Left lung (tissue), 10 donors: ENCODE measurements around the gene EXD2. TPM values are rescaled to one million over a fixed set of nuclear protein-coding genes. Genes with fewer than 3 reads are reported as not detected.
A peak's percentile ranks its signal among the peaks of the same experiment; 100 is the strongest.
"Not testable (repeated sequence)": the region's sequence is repeated elsewhere in the genome, so short reads cannot be mapped to it uniquely, and the experiment has no call there.

ENCODE experiments used
- ATAC-seq: fragments of 200-7000 bp; cut with Tn5 transposase; one replicate; pipeline ENCODE4 v1.9.1; 2020; ENCODE audit warnings: moderate library complexity
- DNase-seq, 4 donors: peaks; one replicate each; pipeline ENCODE4 v3.0.0-alpha.2; 2013 to 2020
- H3K27ac ChIP-seq, 2 donors: fragments of 200-600 bp; sonication (generic) in 1 of 2; one replicate each; pipeline versions ENCODE4 v1.5.0 to v1.8.0; 2020 to 2021
- H3K27me3 ChIP-seq, 2 donors: fragments of 200-600 bp; sonication (generic) in 1 of 2; one replicate each; pipeline versions ENCODE4 v1.5.0 to v1.8.0; 2020 to 2021
- H3K36me3 ChIP-seq, 2 donors: fragments of 200-600 bp; sonication (generic) in 1 of 2; one replicate each; pipeline versions ENCODE4 v1.5.0 to v1.8.0; 2020 to 2021
- H3K4me1 ChIP-seq, 2 donors: fragments of 200-600 bp; one replicate each; pipeline ENCODE4 v1.8.0; 2021
- H3K4me3 ChIP-seq, 2 donors: fragments of 200-600 bp; sonication (generic) in 1 of 2; one replicate each; pipeline versions ENCODE4 v1.5.0 to v1.8.0; 2020 to 2021; ENCODE audit warnings: mild to moderate bottlenecking in 1 of 2
- H3K9me3 ChIP-seq, 2 donors: fragments of 200-600 bp; sonication (generic) in 1 of 2; one replicate each; pipeline versions ENCODE4 v1.5.0 to v1.8.0; 2020 to 2021
- intact Hi-C, 2 donors: fragments of 100-400 bp; cut with DNase I; formaldehyde crosslinking; loops; one replicate each; pipeline versions ENCODE4 v1.11.2 to v1.14.2; 2022
- polyA plus RNA-seq, 6 donors: library from polyadenylated mRNA; unstranded; fragments of 120-200 nt; gene quantifications; one replicate each; pipeline ENCODE4 v1.2.1, GENCODE V29; 2013; ENCODE audit not compliant: insufficient read length in 6 of 6
- total RNA-seq, 2 donors: library from RNA; stranded (reverse); fragmentation: NEBNext Ultra II Directional; extraction: Animal tissue kit (Norgen Biotek cat#: 25700); gene quantifications; one replicate each; pipeline ENCODE4 v1.2.1, GENCODE V29; 2021
- TF ChIP-seq, protein P1 (sequence below), 2 donors: fragments of 200-600 bp; sonication (generic) in 1 of 2; IDR thresholded peaks; one replicate each; pipeline versions ENCODE4 v1.5.0 to v1.8.0; 2021; ENCODE audit warnings: antibody characterized with exemption in 2 of 2
- donor health status: DM: no; HTN: yes; CAD: no.
- donor health status: DM: no; HTN: no; CAD: no.

The EXD2 gene
- total and polyA plus RNA-seq, 8 donors, result 24.0 to 39.0 (median 31.4) TPM

GRCh38 chr14:69214393-69214792 lies 23.1 kb downstream of the EXD2 start:
- Histone ChIP-seq H3K9me3 (no peaks in the 10 kb centered on the region), H3K27ac (no peak overlapping the region), H3K4me3 (no peak overlapping the region), H3K4me1 (no peaks in the 10 kb centered on the region), H3K27me3 (no peaks in the 10 kb centered on the region), H3K36me3 (peaks cover 0 to 13% of the 10 kb centered on the region in 2 donors)
- intact Hi-C loops, result no loop called here
- ATAC-seq (peak; percentile 94), DNase-seq (peak in 1 of 4 donors; percentile 28)
- TF ChIP-seq, protein P1, sequence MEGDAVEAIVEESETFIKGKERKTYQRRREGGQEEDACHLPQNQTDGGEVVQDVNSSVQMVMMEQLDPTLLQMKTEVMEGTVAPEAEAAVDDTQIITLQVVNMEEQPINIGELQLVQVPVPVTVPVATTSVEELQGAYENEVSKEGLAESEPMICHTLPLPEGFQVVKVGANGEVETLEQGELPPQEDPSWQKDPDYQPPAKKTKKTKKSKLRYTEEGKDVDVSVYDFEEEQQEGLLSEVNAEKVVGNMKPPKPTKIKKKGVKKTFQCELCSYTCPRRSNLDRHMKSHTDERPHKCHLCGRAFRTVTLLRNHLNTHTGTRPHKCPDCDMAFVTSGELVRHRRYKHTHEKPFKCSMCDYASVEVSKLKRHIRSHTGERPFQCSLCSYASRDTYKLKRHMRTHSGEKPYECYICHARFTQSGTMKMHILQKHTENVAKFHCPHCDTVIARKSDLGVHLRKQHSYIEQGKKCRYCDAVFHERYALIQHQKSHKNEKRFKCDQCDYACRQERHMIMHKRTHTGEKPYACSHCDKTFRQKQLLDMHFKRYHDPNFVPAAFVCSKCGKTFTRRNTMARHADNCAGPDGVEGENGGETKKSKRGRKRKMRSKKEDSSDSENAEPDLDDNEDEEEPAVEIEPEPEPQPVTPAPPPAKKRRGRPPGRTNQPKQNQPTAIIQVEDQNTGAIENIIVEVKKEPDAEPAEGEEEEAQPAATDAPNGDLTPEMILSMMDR (IDR thresholded peaks at IDR 0.05), result no peak

- DNase-seq, H3K4me1 ChIP-seq, H3K36me3 ChIP-seq, H3K27ac ChIP-seq, ATAC-seq, H3K9me3 ChIP-seq, intact Hi-C loops, H3K27me3 ChIP-seq, H3K4me3 ChIP-seq: not testable (repeated sequence)
Measured at GRCh38 chr14:69217663-69218062, 26.4 kb downstream of the EXD2 start.

DNA sequence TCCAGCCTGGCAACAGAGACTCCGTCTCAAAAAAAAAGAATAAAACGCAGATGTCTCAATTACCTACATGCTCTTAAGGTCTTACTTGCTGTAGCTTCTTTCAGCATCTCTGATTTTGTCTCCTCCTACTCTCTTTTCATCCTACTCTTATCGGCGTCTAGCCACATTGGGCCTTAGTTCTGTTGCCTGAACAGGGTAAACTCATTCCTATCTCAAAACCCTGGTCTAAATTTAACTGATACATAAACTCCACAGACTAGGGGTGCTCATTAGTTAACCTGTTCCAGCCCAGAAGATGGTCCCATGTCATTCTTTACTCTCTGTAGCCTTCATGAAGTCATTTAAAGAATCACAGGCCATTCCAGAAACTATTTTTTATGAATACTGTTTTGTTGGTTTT lies 33.6 kb downstream of the EXD2 start:
- no peaks in the 10 kb centered on the region for H3K9me3 ChIP-seq
- intact Hi-C loops, result no loop called here
- no peak overlapping the region for H3K27ac ChIP-seq
- peaks cover 0 to 12% of the 10 kb centered on the region in 2 donors for H3K36me3 ChIP-seq
- H3K4me3 ChIP-seq, result no peak overlapping the region
- no peaks in the 10 kb centered on the region for H3K4me1 ChIP-seq
- TF ChIP-seq, protein P1 (IDR thresholded peaks at IDR 0.05), result no peak
- DNase-seq (no peak), ATAC-seq (no peak)
- no peaks in the 10 kb centered on the region for H3K27me3 ChIP-seq

GRCh38 chr14:69226178-69226577 lies 34.9 kb downstream of the EXD2 start:
- intact Hi-C loops, result no loop called here
- no peaks in the 10 kb centered on the region for H3K27me3 ChIP-seq
- no peaks in the 10 kb centered on the region for H3K4me1 ChIP-seq
- ATAC-seq (no peak), DNase-seq (no peak)
- peaks cover 0 to 23% of the 10 kb centered on the region in 2 donors for H3K36me3 ChIP-seq
- H3K4me3 ChIP-seq, result no peak overlapping the region
- H3K27ac ChIP-seq, result no peak overlapping the region
- TF ChIP-seq, protein P1 (IDR thresholded peaks at IDR 0.05), result no peak
- no peaks in the 10 kb centered on the region for H3K9me3 ChIP-seq

DNA sequence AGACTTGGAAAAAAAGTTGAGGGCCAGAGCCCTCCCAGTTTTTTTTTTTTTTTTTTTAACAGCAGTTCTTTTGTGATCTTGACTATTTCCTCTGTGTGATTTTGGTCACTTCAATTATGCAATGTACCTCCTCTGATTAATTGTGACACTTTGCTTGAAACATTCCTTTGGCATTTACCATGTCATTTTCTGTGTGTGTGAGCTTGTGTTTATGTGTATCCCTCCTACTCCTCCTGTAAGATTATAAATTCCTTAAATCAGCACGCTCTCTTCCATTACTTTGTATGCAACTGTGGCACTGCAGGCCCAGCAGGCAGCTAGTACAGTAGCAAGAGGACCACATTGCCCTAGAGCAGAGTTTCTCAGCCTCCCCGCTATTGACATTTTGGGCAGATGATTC lies 35.4 kb downstream of the EXD2 start:
- DNase-seq, result no peak
- Histone ChIP-seq H3K27ac (no peak overlapping the region), H3K27me3 (no peaks in the 10 kb centered on the region), H3K36me3 (peaks cover 0 to 23% of the 10 kb centered on the region in 2 donors), H3K9me3 (no peaks in the 10 kb centered on the region), H3K4me1 (no peaks in the 10 kb centered on the region), H3K4me3 (no peak overlapping the region)
- TF ChIP-seq, protein P1 (IDR thresholded peaks at IDR 0.05), result no peak
- ATAC-seq, result no peak
- intact Hi-C loops, result no loop called here

- Histone ChIP-seq H3K9me3 (no peaks in the 10 kb centered on the region), H3K4me1 (no peaks in the 10 kb centered on the region), H3K36me3 (peaks cover 0 to 53% of the 10 kb centered on the region in 2 donors), H3K27me3 (no peaks in the 10 kb centered on the region), H3K4me3 (no peak overlapping the region), H3K27ac (no peak overlapping the region)
- ATAC-seq (no peak), DNase-seq (no peak)
- intact Hi-C loops, result no loop called here
- TF ChIP-seq, protein P1 (IDR thresholded peaks at IDR 0.05), result no peak
Measured at GRCh38 chr14:69231486-69231885, 40.2 kb downstream of the EXD2 start.
